ENCODE data around the gene SPTAN1. TPM values are rescaled to one million over a fixed set of nuclear protein-coding genes. Genes with fewer than 3 reads are reported as not detected.
A peak's percentile ranks its signal among the peaks of the same experiment; 100 is the strongest.

Gene SPTAN1
- total RNA-seq, 2 experiments from 2014 or later: 338 to 383 TPM

GRCh38 chr9:128629852-128630545 is 77.6 kb downstream of the SPTAN1 start:
- ChIA-PET POLR2A (no interaction called here), CTCF (no interaction called here)
- Mint-ChIP-seq H3K9me3 (no peaks in the 10 kb centered on the region), H3K27me3 (no peaks in the 10 kb centered on the region), H3K4me1 (no peaks in the 10 kb centered on the region), H3K4me3 (no peak overlapping the region), H3K27ac (no peak overlapping the region), H3K36me3 (ENCODE audit: low read depth) (peaks cover 43% of the 10 kb centered on the region)
- DNase-seq: no peak

GRCh38 chr9:128631636-128632035 is 79.2 kb downstream of the SPTAN1 start:
- CTCF ChIA-PET: no interaction called here
- DNase-seq: no peak
- Mint-ChIP-seq H3K4me3 (no peak overlapping the region), H3K4me1 (no peaks in the 10 kb centered on the region), H3K36me3 (ENCODE audit: low read depth) (peaks cover 29% of the 10 kb centered on the region), H3K9me3 (no peaks in the 10 kb centered on the region), H3K27me3 (no peaks in the 10 kb centered on the region), H3K27ac (no peak overlapping the region)
- POLR2A ChIA-PET: no interaction called here

- CTCF ChIA-PET: no interaction called here
- no peak for DNase-seq
Measured at GRCh38 chr9:128632066-128632465, 79.7 kb downstream of the SPTAN1 start.

GRCh38 chr9:128632486-128632885 is 80.1 kb downstream of the SPTAN1 start:
- POLR2A ChIA-PET: no interaction called here
- no peak for DNase-seq
- no peaks in the 10 kb centered on the region for H3K27me3 Mint-ChIP-seq
- no peaks in the 10 kb centered on the region for H3K9me3 Mint-ChIP-seq
- H3K4me3 Mint-ChIP-seq: no peak overlapping the region
- peak overlapping the region; percentile 61 for H3K27ac Mint-ChIP-seq
- no peaks in the 10 kb centered on the region for H3K4me1 Mint-ChIP-seq
- H3K36me3 Mint-ChIP-seq (ENCODE audit: low read depth): peaks cover 25% of the 10 kb centered on the region
- CTCF ChIA-PET: no interaction called here

More at GRCh38 chr9:128632066-128632465, 79.7 kb downstream of the SPTAN1 start:
- POLR2A ChIA-PET: no interaction called here
- Mint-ChIP-seq H3K36me3 (ENCODE audit: low read depth) (peaks cover 27% of the 10 kb centered on the region), H3K27ac (no peak overlapping the region), H3K27me3 (no peaks in the 10 kb centered on the region), H3K4me3 (no peak overlapping the region), H3K9me3 (no peaks in the 10 kb centered on the region), H3K4me1 (no peaks in the 10 kb centered on the region)

- no peak overlapping the region for H3K4me3 Mint-ChIP-seq
- POLR2A ChIA-PET: no interaction called here
- H3K27ac Mint-ChIP-seq: no peak overlapping the region
Measured at GRCh38 chr9:128633057-128633456, 80.7 kb downstream of the SPTAN1 start.

GRCh38 chr9:128633601-128634000 is 81.2 kb downstream of the SPTAN1 start:
- Mint-ChIP-seq H3K4me3 (no peak overlapping the region), H3K36me3 (ENCODE audit: low read depth) (peaks cover 24% of the 10 kb centered on the region), H3K27ac (peak overlapping the region; percentile 52), H3K4me1 (no peaks in the 10 kb centered on the region), H3K27me3 (no peaks in the 10 kb centered on the region), H3K9me3 (no peaks in the 10 kb centered on the region)
- CTCF ChIA-PET: interaction anchor here (1.3 kb wide), 1 partner anchor 184 kb away, joined by 3 read pairs; no protein-coding TSS in a partner anchor
- no peak for DNase-seq
- POLR2A ChIA-PET: no interaction called here

More at GRCh38 chr9:128633057-128633456, 80.7 kb downstream of the SPTAN1 start:
- Mint-ChIP-seq H3K9me3 (no peaks in the 10 kb centered on the region), H3K27me3 (no peaks in the 10 kb centered on the region), H3K36me3 (ENCODE audit: low read depth) (peaks cover 22% of the 10 kb centered on the region), H3K4me1 (no peaks in the 10 kb centered on the region)
- no peak for DNase-seq
- CTCF ChIA-PET: interaction anchor here (1.3 kb wide), 1 partner anchor 185 kb away, joined by 3 read pairs; no protein-coding TSS in a partner anchor

- Mint-ChIP-seq H3K27ac (no peak overlapping the region), H3K27me3 (no peaks in the 10 kb centered on the region), H3K4me1 (no peaks in the 10 kb centered on the region), H3K4me3 (no peak overlapping the region), H3K9me3 (no peaks in the 10 kb centered on the region), H3K36me3 (ENCODE audit: low read depth) (peaks cover 25% of the 10 kb centered on the region)
- no peak for DNase-seq
- ChIA-PET CTCF (interaction anchor here (1.3 kb wide), 1 partner anchor 183 kb away, joined by 3 read pairs; no protein-coding TSS in a partner anchor), POLR2A (no interaction called here)
Measured at GRCh38 chr9:128634111-128634510, 81.7 kb downstream of the SPTAN1 start.

GRCh38 chr9:128634651-128635262 is 82.4 kb downstream of the SPTAN1 start:
- ChIA-PET CTCF (interaction anchor here (0.6 kb wide), 1 partner anchor 25 kb away, joined by 5 read pairs; no protein-coding TSS in a partner anchor), POLR2A (no interaction called here)
- no peak for DNase-seq
- no peak overlapping the region for H3K4me3 Mint-ChIP-seq
- no peaks in the 10 kb centered on the region for H3K9me3 Mint-ChIP-seq
- peaks cover 27% of the 10 kb centered on the region for H3K36me3 Mint-ChIP-seq (ENCODE audit: low read depth)
- no peaks in the 10 kb centered on the region for H3K27me3 Mint-ChIP-seq
- peak overlapping the region; percentile 41 for H3K27ac Mint-ChIP-seq
- no peaks in the 10 kb centered on the region for H3K4me1 Mint-ChIP-seq

- Mint-ChIP-seq H3K27me3 (no peaks in the 10 kb centered on the region), H3K4me1 (no peaks in the 10 kb centered on the region), H3K27ac (no peak overlapping the region), H3K9me3 (no peaks in the 10 kb centered on the region), H3K4me3 (no peak overlapping the region), H3K36me3 (ENCODE audit: low read depth) (peaks cover 29% of the 10 kb centered on the region)
- DNase-seq: no peak
- ChIA-PET CTCF (interaction anchor here (0.7 kb wide), 2 partner anchors 26 to 69 kb away, joined by 3 read pairs; no protein-coding TSS in a partner anchor), POLR2A (no interaction called here)
Measured at GRCh38 chr9:128635266-128636023, 83.1 kb downstream of the SPTAN1 start.

GRCh38 chr9:128636024-128636390 is 83.6 kb downstream of the SPTAN1 start:
- CTCF ChIA-PET: interaction anchor here (0.7 kb wide), 2 partner anchors 26 to 68 kb away, joined by 3 read pairs; no protein-coding TSS in a partner anchor
- POLR2A ChIA-PET: no interaction called here
- no peaks in the 10 kb centered on the region for H3K4me1 Mint-ChIP-seq
- no peak overlapping the region for H3K27ac Mint-ChIP-seq
- no peak overlapping the region for H3K4me3 Mint-ChIP-seq
- no peaks in the 10 kb centered on the region for H3K27me3 Mint-ChIP-seq
- peaks cover 29% of the 10 kb centered on the region for H3K36me3 Mint-ChIP-seq (ENCODE audit: low read depth)
- no peak for DNase-seq
- H3K9me3 Mint-ChIP-seq: no peaks in the 10 kb centered on the region

- Mint-ChIP-seq H3K4me3 (no peak overlapping the region), H3K36me3 (ENCODE audit: low read depth) (peaks cover 27% of the 10 kb centered on the region), H3K27ac (no peak overlapping the region), H3K4me1 (no peaks in the 10 kb centered on the region), H3K9me3 (no peaks in the 10 kb centered on the region), H3K27me3 (no peaks in the 10 kb centered on the region)
- DNase-seq: no peak
- CTCF ChIA-PET: interaction anchor here (0.6 kb wide), 1 partner anchor 56 kb away, joined by 3 read pairs; no protein-coding TSS in a partner anchor
- POLR2A ChIA-PET: no interaction called here
Measured at GRCh38 chr9:128636556-128637530, 84.5 kb downstream of the SPTAN1 start.

- ChIA-PET POLR2A (no interaction called here), CTCF (interaction anchor here (1.4 kb wide), 1 partner anchor 15 kb away, joined by 4 read pairs; no protein-coding TSS in a partner anchor)
- no peak for DNase-seq
- Mint-ChIP-seq H3K27ac (peak overlapping the region; percentile 9), H3K27me3 (no peaks in the 10 kb centered on the region), H3K4me1 (peaks cover under 1% of the 10 kb centered on the region), H3K9me3 (no peaks in the 10 kb centered on the region), H3K36me3 (ENCODE audit: low read depth) (peaks cover 22% of the 10 kb centered on the region), H3K4me3 (no peak overlapping the region)
Measured at GRCh38 chr9:128637656-128638055, 85.3 kb downstream of the SPTAN1 start.

All from activated CD4-positive, alpha-beta T cell treated with anti-CD3 and anti-CD28 coated beads, Interleukin-2, amount 10 ng/mL, durations not matched to agents 7 days and 5 days (primary cell).